Activated CD8-positive, alpha-beta T cell treated with anti-CD3 and anti-CD28 coated beads, Interleukin-2, amount 10 ng/mL, durations not matched to agents 7 days and 5 days (primary cell): ENCODE results near the gene COL27A1. TPM values are rescaled to one million over a fixed set of nuclear protein-coding genes. Genes with fewer than 3 reads are reported as not detected.
"Not testable (repeated sequence)": the region's sequence is repeated elsewhere in the genome, so short reads cannot be mapped to it uniquely, and the experiment has no call there.

Experiments
- ATAC-seq: fragments of 150-1000 bp; cut with Tn5 transposase; one replicate; pipeline ENCODE4 v1.10.0; 2021; ENCODE audit warnings: moderate library complexity
- CTCF ChIA-PET: fragments of 350-600 bp; sonication (Branson Sonifier 250); formaldehyde crosslinking; loops from one replicate; lab custom pipeline; 2021; ENCODE audit warnings: antibody characterized with exemption; lab: Charles Lee
- POLR2A ChIA-PET: fragments of 350-600 bp; sonication (Branson Sonifier 250); formaldehyde crosslinking; loops from one replicate; lab custom pipeline; 2021; ENCODE audit warnings: antibody characterized with exemption; lab: Charles Lee
- DNase-seq: peaks from one replicate; pipeline ENCODE4 v3.0.0-alpha.2; 2020
- H3K27ac Mint-ChIP-seq: one replicate; pipeline ENCODE4 v1.8.0; 2021; ENCODE audit warnings: mild to moderate bottlenecking, mixed read lengths
- H3K27me3 Mint-ChIP-seq: one replicate; pipeline ENCODE4 v1.8.0; 2021; ENCODE audit warnings: low read depth, mixed read lengths
- H3K36me3 Mint-ChIP-seq: one replicate; pipeline ENCODE4 v1.8.0; 2021; ENCODE audit warnings: low read depth, mixed read lengths
- H3K4me1 Mint-ChIP-seq: one replicate; pipeline ENCODE4 v1.8.0; 2021; ENCODE audit warnings: low read depth, mixed read lengths
- H3K4me3 Mint-ChIP-seq: one replicate; pipeline ENCODE4 v1.8.0; 2021; ENCODE audit warnings: mild to moderate bottlenecking, mixed read lengths
- H3K9me3 Mint-ChIP-seq: one replicate; pipeline ENCODE4 v1.8.0; 2022; ENCODE audit warnings: mixed read lengths; ENCODE audit not compliant: insufficient read depth
- total RNA-seq, 2 experiments: library from RNA; stranded (reverse); gene quantifications; one replicate each; pipeline ENCODE4 v1.2.3, GENCODE V29; 2021

Gene COL27A1
- total RNA-seq, 2 experiments from 2014 or later: 0.47 to 0.99 TPM

GRCh38 chr9:114312513-114312875 is 157.2 kb downstream of the COL27A1 start:
- ChIA-PET POLR2A (no interaction called here), CTCF (no interaction called here)
- Mint-ChIP-seq H3K9me3 (no peaks in the 10 kb centered on the region), H3K4me3 (no peak overlapping the region), H3K27me3 (no peaks in the 10 kb centered on the region), H3K27ac (no peak overlapping the region), H3K4me1 (no peaks in the 10 kb centered on the region), H3K36me3 (no peaks in the 10 kb centered on the region)
- no peak for DNase-seq
- no peak for ATAC-seq

- Mint-ChIP-seq H3K4me3 (no peak overlapping the region), H3K4me1 (peaks cover 5% of the 10 kb centered on the region)
Observed at GRCh38 chr9:114313186-114313585, 157.8 kb downstream of the COL27A1 start.

GRCh38 chr9:114314256-114314867 is 159.0 kb downstream of the COL27A1 start:
- ChIA-PET POLR2A (no interaction called here), CTCF (interaction anchor here (1.3 to 1.6 kb wide), 2 partner anchors 10 to 23 kb away, joined by 3 to 7 read pairs; no protein-coding TSS in a partner anchor)
- no peak overlapping the region for H3K4me3 Mint-ChIP-seq
- ATAC-seq (no peak), DNase-seq (no peak)
- no peak overlapping the region for H3K27ac Mint-ChIP-seq
- H3K4me1 Mint-ChIP-seq: peaks cover 5% of the 10 kb centered on the region
- no peaks in the 10 kb centered on the region for H3K27me3 Mint-ChIP-seq
- H3K36me3 Mint-ChIP-seq: no peaks in the 10 kb centered on the region
- no peaks in the 10 kb centered on the region for H3K9me3 Mint-ChIP-seq

More at GRCh38 chr9:114313186-114313585, 157.8 kb downstream of the COL27A1 start:
- POLR2A ChIA-PET: no interaction called here
- DNase-seq: no peak
- ATAC-seq: no peak
- CTCF ChIA-PET: no interaction called here
- Mint-ChIP-seq H3K36me3 (no peaks in the 10 kb centered on the region), H3K27ac (no peak overlapping the region), H3K9me3 (no peaks in the 10 kb centered on the region), H3K27me3 (no peaks in the 10 kb centered on the region)

- ChIA-PET CTCF (interaction anchor here (1.3 to 1.6 kb wide), 2 partner anchors 9 to 24 kb away, joined by 3 to 7 read pairs; no protein-coding TSS in a partner anchor), POLR2A (no interaction called here)
- no peaks in the 10 kb centered on the region for H3K27me3 Mint-ChIP-seq
- no peak overlapping the region for H3K27ac Mint-ChIP-seq
- no peaks in the 10 kb centered on the region for H3K36me3 Mint-ChIP-seq
- no peaks in the 10 kb centered on the region for H3K9me3 Mint-ChIP-seq
- no peak overlapping the region for H3K4me3 Mint-ChIP-seq
- H3K4me1 Mint-ChIP-seq: peaks cover 5% of the 10 kb centered on the region
- ATAC-seq (no peak), DNase-seq (no peak)
Observed at GRCh38 chr9:114314881-114315722, 159.8 kb downstream of the COL27A1 start.

- H3K9me3 Mint-ChIP-seq: no peaks in the 10 kb centered on the region
- H3K36me3 Mint-ChIP-seq: no peaks in the 10 kb centered on the region
- no peaks in the 10 kb centered on the region for H3K27me3 Mint-ChIP-seq
- ChIA-PET POLR2A (no interaction called here), CTCF (interaction anchor here (1.3 to 1.4 kb wide), 3 partner anchors 11 to 25 kb away, joined by 3 to 7 read pairs (median 7); no protein-coding TSS in a partner anchor)
- no peak overlapping the region for H3K27ac Mint-ChIP-seq
- H3K4me1 Mint-ChIP-seq: peaks cover 5% of the 10 kb centered on the region
- no peak overlapping the region for H3K4me3 Mint-ChIP-seq
- no peak for ATAC-seq
- no peak for DNase-seq
Observed at GRCh38 chr9:114315723-114316363, 160.5 kb downstream of the COL27A1 start.

GRCh38 chr9:114316605-114317230 is 161.4 kb downstream of the COL27A1 start:
- no peak overlapping the region for H3K27ac Mint-ChIP-seq

GRCh38 chr9:114317665-114318357 is 162.5 kb downstream of the COL27A1 start:
- H3K27me3 Mint-ChIP-seq: no peaks in the 10 kb centered on the region
- DNase-seq (no peak), ATAC-seq (no peak)
- ChIA-PET CTCF (no interaction called here), POLR2A (no interaction called here)
- no peaks in the 10 kb centered on the region for H3K36me3 Mint-ChIP-seq
- H3K4me1 Mint-ChIP-seq: peaks cover 5% of the 10 kb centered on the region
- no peak overlapping the region for H3K27ac Mint-ChIP-seq
- no peaks in the 10 kb centered on the region for H3K9me3 Mint-ChIP-seq
- no peak overlapping the region for H3K4me3 Mint-ChIP-seq

More at GRCh38 chr9:114316605-114317230, 161.4 kb downstream of the COL27A1 start:
- Mint-ChIP-seq H3K36me3 (no peaks in the 10 kb centered on the region), H3K4me3 (no peak overlapping the region), H3K9me3 (no peaks in the 10 kb centered on the region), H3K4me1 (peaks cover 5% of the 10 kb centered on the region), H3K27me3 (no peaks in the 10 kb centered on the region)
- CTCF ChIA-PET: interaction anchor here (1.4 kb wide), 2 partner anchors 12 to 26 kb away, joined by 3 to 7 read pairs; no protein-coding TSS in a partner anchor
- ATAC-seq: no peak
- no peak for DNase-seq
- POLR2A ChIA-PET: no interaction called here

GRCh38 chr9:114318416-114318815 is 163.1 kb downstream of the COL27A1 start:
- DNase-seq: no peak
- Mint-ChIP-seq H3K36me3 (no peaks in the 10 kb centered on the region), H3K27me3 (no peaks in the 10 kb centered on the region), H3K4me3 (no peak overlapping the region), H3K27ac (no peak overlapping the region), H3K9me3 (no peaks in the 10 kb centered on the region), H3K4me1 (peaks cover 5% of the 10 kb centered on the region)
- ChIA-PET CTCF (interaction anchor here (1.5 kb wide), 1 partner anchor 26 kb away, joined by 3 read pairs; no protein-coding TSS in a partner anchor), POLR2A (no interaction called here)
- ATAC-seq: no peak

- Mint-ChIP-seq H3K4me3 (no peak overlapping the region), H3K36me3 (no peaks in the 10 kb centered on the region), H3K27me3 (no peaks in the 10 kb centered on the region), H3K27ac (no peak overlapping the region), H3K4me1 (peaks cover 5% of the 10 kb centered on the region), H3K9me3 (no peaks in the 10 kb centered on the region)
- CTCF ChIA-PET: interaction anchor here (1.5 kb wide), 1 partner anchor 27 kb away, joined by 3 read pairs; no protein-coding TSS in a partner anchor
- no peak for DNase-seq
- no peak for ATAC-seq
- POLR2A ChIA-PET: no interaction called here
Observed at GRCh38 chr9:114319147-114319546, 163.8 kb downstream of the COL27A1 start.

GRCh38 chr9:114320710-114321109 is 165.4 kb downstream of the COL27A1 start:
- DNase-seq, H3K27me3 Mint-ChIP-seq, H3K9me3 Mint-ChIP-seq, POLR2A ChIA-PET, H3K27ac Mint-ChIP-seq, ATAC-seq, H3K4me3 Mint-ChIP-seq, H3K4me1 Mint-ChIP-seq, H3K36me3 Mint-ChIP-seq: not testable (repeated sequence)
- CTCF ChIA-PET: interaction anchor here (0.7 kb wide), 1 partner anchor 131 kb away, joined by 4 read pairs; no protein-coding TSS in a partner anchor

- POLR2A ChIA-PET: no interaction called here
- no peak for DNase-seq
- H3K4me3 Mint-ChIP-seq: no peak overlapping the region
- ATAC-seq: no peak
- no peak overlapping the region for H3K27ac Mint-ChIP-seq
- peaks cover 5% of the 10 kb centered on the region for H3K4me1 Mint-ChIP-seq
- H3K9me3 Mint-ChIP-seq: no peaks in the 10 kb centered on the region
- no peaks in the 10 kb centered on the region for H3K36me3 Mint-ChIP-seq
- CTCF ChIA-PET: no interaction called here
- no peaks in the 10 kb centered on the region for H3K27me3 Mint-ChIP-seq
Observed at GRCh38 chr9:114321759-114322158, 166.4 kb downstream of the COL27A1 start.
